ENCODE results near the gene AFF4. TPM values are rescaled to one million over a fixed set of nuclear protein-coding genes. Genes with fewer than 3 reads are reported as not detected.
A peak's percentile ranks its signal among the peaks of the same experiment; 100 is the strongest.

Gene AFF4
- total and polyA plus RNA-seq, 9 of the 15 experiments (the other 6 are each of a cell fraction or from before 2014, with no cell fraction given), result 1.7 to 25.8 (median 17.9) TPM

GRCh38 chr5:132873930-132874271, 89.5 kb downstream of the AFF4 start:
- POLR2A ChIA-PET, result no interaction called here
- Histone ChIP-seq H3K9me1 (ENCODE audit: control insufficient read depth, insufficient read depth, low read length) (no peaks in the 10 kb centered on the region), H3K9me3 (replicated peaks; ENCODE audit: control insufficient read depth, insufficient read depth, low read depth, low read length) (no peaks in the 10 kb centered on the region), H2AFZ (ENCODE audit: low read depth, low read length) (no peak overlapping the region), H3K27me3 (ENCODE audit: control insufficient read depth in 2 of 2, insufficient read depth in 2 of 2, low read length in 2 of 2) (no peaks in the 10 kb centered on the region), H3K4me1 (replicated peaks in 1 of 2; ENCODE audit: control insufficient read depth in 2 of 2, insufficient read depth in 2 of 2, low read length in 2 of 2) (peaks cover 0 to 19% of the 10 kb centered on the region in 2 experiments; a peak in 2 of 5 replicates), H3K79me2 (ENCODE audit: control insufficient read depth, insufficient read depth, low read length) (no peaks in the 10 kb centered on the region), H3K27ac (ENCODE audit: extremely low read depth, low read depth, low read length) (no peak overlapping the region), H3K9ac (ENCODE audit: insufficient read depth in 1 of 2, low read depth in 2 of 2, low read length in 2 of 2) (no peak overlapping the region; a peak in 1 of 4 replicates), H3K4me2 (ENCODE audit: insufficient read depth, low read length) (no peak overlapping the region), H3K36me3 (ENCODE audit: control insufficient read depth, insufficient read depth, low read length) (peaks cover 59% of the 10 kb centered on the region), H4K20me1 (replicated peaks; ENCODE audit: control insufficient read depth, insufficient read depth, low read length) (peaks cover 4% of the 10 kb centered on the region; the same call in 1 of the 2 replicates), H3K4me3 (no peak overlapping the region)
- CTCF ChIA-PET (ENCODE audit: low intra/inter-chr PET ratio), result no interaction called here
- FAIRE-seq, result no peak
- no peak for DNase-seq (ENCODE audit: extremely low read depth in 1 of 4, low spot score in 3 of 4)
- BruUV-seq (replicated peaks), result no TSS peak
- in situ Hi-C loops (cut with MboI) (loop anchor here (5.0 kb wide), 1 partner anchor 347 kb away; no protein-coding TSS in a partner anchor), intact Hi-C loops (cut with micrococcal nuclease) (no loop called here)
- TF ChIP-seq SUPT5H (IDR thresholded peaks at IDR 0.05) (0 out of 2 replicates have a peak, but pooled peaks have one; percentile 15), ZNF586 (CRISPR knock-in tag; conservative IDR thresholded peaks at IDR 0.05) (no peak), PHB2 (IDR thresholded peaks at IDR 0.05; ENCODE audit: low read depth) (no peak)
- WGBS (ENCODE audit: insufficient coverage, low coverage, missing lambda C conversion rate), result 70% methylated on average over 3 of the region's 3 CpGs
- no peak for ATAC-seq

- Histone ChIP-seq H3K27ac (ENCODE audit: extremely low read depth, low read depth, low read length) (no peak within 1 kb of the TSS), H2AFZ (ENCODE audit: low read depth, low read length) (no peak within 1 kb of the TSS), H3K4me3 (no peak within 1 kb of the TSS), H3K9me1 (ENCODE audit: control insufficient read depth, insufficient read depth, low read length) (no peaks in the 10 kb centered on the region), H3K36me3 (ENCODE audit: control insufficient read depth, insufficient read depth, low read length) (peaks cover 60% of the 10 kb centered on the region), H3K9me3 (replicated peaks; ENCODE audit: control insufficient read depth, insufficient read depth, low read depth, low read length) (no peaks in the 10 kb centered on the region), H4K20me1 (replicated peaks; ENCODE audit: control insufficient read depth, insufficient read depth, low read length) (peaks cover 4% of the 10 kb centered on the region; the same call in 1 of the 2 replicates), H3K27me3 (ENCODE audit: control insufficient read depth in 2 of 2, insufficient read depth in 2 of 2, low read length in 2 of 2) (no peaks in the 10 kb centered on the region), H3K4me1 (replicated peaks in 1 of 2; ENCODE audit: control insufficient read depth in 2 of 2, insufficient read depth in 2 of 2, low read length in 2 of 2) (peaks cover 0 to 19% of the 10 kb centered on the region in 2 experiments; a peak in 2 of 5 replicates), H3K4me2 (ENCODE audit: insufficient read depth, low read length) (no peak within 1 kb of the TSS), H3K9ac (ENCODE audit: insufficient read depth in 1 of 2, low read depth in 2 of 2, low read length in 2 of 2) (no peak within 1 kb of the TSS; a peak in 1 of 4 replicates), H3K79me2 (ENCODE audit: control insufficient read depth, insufficient read depth, low read length) (peaks cover 3% of the 10 kb centered on the region)
- in situ Hi-C loops (cut with MboI), result loop anchor here (5.0 kb wide), 1 partner anchor 346 kb away; no protein-coding TSS in a partner anchor
- 43% methylated on average over 6 of the region's 6 CpGs for WGBS (ENCODE audit: insufficient coverage, low coverage, missing lambda C conversion rate)
- FAIRE-seq, result peak; percentile 23
- DNase-seq (ENCODE audit: extremely low read depth in 1 of 4, low spot score in 3 of 4), result peak in 2 of 4 experiments; percentile 52 to 63
- ChIA-PET POLR2A (interaction anchor here (0.7 to 1.4 kb wide), 7 partner anchors 10 to 1214 kb away, joined by 3 to 6 read pairs (median 3); no protein-coding TSS in a partner anchor), CTCF (ENCODE audit: low intra/inter-chr PET ratio) (no interaction called here)
- BruUV-seq (replicated peaks), result TSS peak; percentile 14
- ATAC-seq, result peak; percentile 74
- intact Hi-C loops (cut with micrococcal nuclease), result no loop called here
- TF ChIP-seq NCOA1 (IDR thresholded peaks at IDR 0.05; ENCODE audit: low read depth) (no peak), E2F6 (IDR thresholded peaks at IDR 0.05; ENCODE audit: borderline replicate concordance in 1 of 2, extremely low read depth in 1 of 2, insufficient read depth in 1 of 2, insufficient read length in 1 of 2, low read depth in 1 of 2, low read length in 1 of 2, poor library complexity in 1 of 2, severe bottlenecking in 1 of 2) (no peak), RFX5 (IDR thresholded peaks at IDR 0.05; ENCODE audit: low read depth, low read length) (no peak), E2F1 (CRISPR knock-in tag; IDR thresholded peaks at IDR 0.05) (no peak), FOXA1 (IDR thresholded peaks at IDR 0.05; ENCODE audit: borderline replicate concordance) (no peak), RBM14 (IDR thresholded peaks at IDR 0.05; ENCODE audit: borderline replicate concordance, insufficient read depth, low read depth, low read length) (no peak), DPF2 (IDR thresholded peaks at IDR 0.05) (peak; percentile 25; the same call in 1 of the 2 replicates), ZNF830 (CRISPR knock-in tag; IDR thresholded peaks at IDR 0.05) (no peak), ZNF764 (CRISPR knock-in tag; IDR thresholded peaks at IDR 0.05; ENCODE audit: low read depth) (no peak), XRCC5 (IDR thresholded peaks at IDR 0.05; ENCODE audit: low read depth, low read length) (no peak)
Measured at GRCh38 chr5:132873119-132873929, 90.1 kb downstream of the AFF4 start, which contains the start of gene LEAP2. Gene LEAP2 (plus strand): TSS chr5:132873668. CDS start chr5:132873695, 27 bp downstream.

Data from K562 (cell line).